Activated CD4-positive, alpha-beta T cell treated with anti-CD3 and anti-CD28 coated beads, Interleukin-10, Interleukin-2, amounts not matched to agents 100 ng/mL and 50 ng/mL, durations not matched to agents 16 hours and 8 hours (primary cell): ENCODE data around the gene USP13.

ENCODE experiments used
- DNase-seq: peaks from one replicate; pipeline ENCODE4 v3.0.0-alpha.2; 2020

USP13 gene

GRCh38 chr3:179701176-179701827 lies 48.5 kb downstream of the USP13 start:
- DNase-seq, result no peak

- DNase-seq, result no peak
These were observed 49.6 kb downstream of the USP13 start for GRCh38 chr3:179702271-179702947.

GRCh38 chr3:179703816-179704215 lies 51.0 kb downstream of the USP13 start:
- no peak for DNase-seq

- no peak for DNase-seq
These were observed 53.4 kb downstream of the USP13 start for GRCh38 chr3:179706233-179706632.

- no peak for DNase-seq
These were observed 57.2 kb downstream of the USP13 start for GRCh38 chr3:179710079-179710478.

- DNase-seq, result no peak
These were observed 60.8 kb downstream of the USP13 start for GRCh38 chr3:179713643-179714090.

- DNase-seq, result no peak
These were observed 62.7 kb downstream of the USP13 start for GRCh38 chr3:179715582-179715981.

- DNase-seq, result no peak
These were observed 63.4 kb downstream of the USP13 start for GRCh38 chr3:179716226-179716625.

- DNase-seq, result peak; percentile 17
These were observed 64.0 kb downstream of the USP13 start for GRCh38 chr3:179716811-179717210.

GRCh38 chr3:179717219-179717618 lies 64.4 kb downstream of the USP13 start:
- no peak for DNase-seq

- DNase-seq, result no peak
These were observed 66.4 kb downstream of the USP13 start for GRCh38 chr3:179719048-179719734.

- DNase-seq, result no peak
These were observed 67.4 kb downstream of the USP13 start for GRCh38 chr3:179720196-179720595.

GRCh38 chr3:179723617-179724016 lies 70.8 kb downstream of the USP13 start:
- peak; percentile 30 for DNase-seq

GRCh38 chr3:179726075-179726699 lies 73.3 kb downstream of the USP13 start:
- DNase-seq, result no peak

GRCh38 chr3:179729086-179729485 lies 76.2 kb downstream of the USP13 start:
- no peak for DNase-seq

- no peak for DNase-seq
These were observed 77.1 kb downstream of the USP13 start for GRCh38 chr3:179729981-179730380.

- DNase-seq, result no peak
These were observed 77.7 kb downstream of the USP13 start for GRCh38 chr3:179730506-179730905.

GRCh38 chr3:179731544-179731943 lies 78.7 kb downstream of the USP13 start:
- no peak for DNase-seq

GRCh38 chr3:179732661-179733348 lies 80.0 kb downstream of the USP13 start:
- no peak for DNase-seq

- DNase-seq, result no peak
These were observed 81.0 kb downstream of the USP13 start for GRCh38 chr3:179733797-179734196.

- no peak for DNase-seq
These were observed 81.8 kb downstream of the USP13 start for GRCh38 chr3:179734497-179735281.

GRCh38 chr3:179735321-179735720 lies 82.5 kb downstream of the USP13 start:
- DNase-seq, result no peak
